Skeletal muscle tissue (tissue), 4 donors: ENCODE data around the gene CDC6. TPM values are rescaled to one million over a fixed set of nuclear protein-coding genes. Genes with fewer than 3 reads are reported as not detected.

ENCODE experiments used
- H3K27ac ChIP-seq: one replicate; pipeline ENCODE4 v1.7.0; 2013; ENCODE audit warnings: mild to moderate bottlenecking, low read depth, low read length, inconsistent platforms
- H3K27me3 ChIP-seq, 3 donors: one replicate each; pipeline ENCODE4 v1.7.0; 2013; ENCODE audit warnings: low read length in 3 of 3; ENCODE audit not compliant: control insufficient read depth in 3 of 3, insufficient read depth in 3 of 3
- H3K36me3 ChIP-seq, 3 donors: one replicate each; pipeline ENCODE4 v1.7.0; 2013; ENCODE audit warnings: low read length in 3 of 3; ENCODE audit not compliant: control insufficient read depth in 3 of 3, insufficient read depth in 3 of 3
- H3K4me1 ChIP-seq, 3 donors: one replicate each; pipeline ENCODE4 v1.7.0; 2013; ENCODE audit warnings: low read length in 3 of 3, mild to moderate bottlenecking in 3 of 3; ENCODE audit not compliant: control insufficient read depth in 3 of 3, insufficient read depth in 3 of 3
- H3K4me3 ChIP-seq, 3 donors: one replicate each; pipeline ENCODE4 v1.7.0; 2013; ENCODE audit warnings: low read length in 3 of 3
- H3K9ac ChIP-seq, 3 donors: one replicate each; pipeline ENCODE4 v1.7.0; 2013; ENCODE audit warnings: low read length in 3 of 3, mild to moderate bottlenecking in 3 of 3, moderate library complexity in 2 of 3, low read depth in 1 of 3
- H3K9me3 ChIP-seq, 3 donors: one replicate each; pipeline ENCODE4 v1.7.0; 2013; ENCODE audit warnings: low read length in 3 of 3; ENCODE audit not compliant: control insufficient read depth in 3 of 3
- total RNA-seq: library from RNA; depleted of rRNA; stranded (reverse); fragments of >200 nt; gene quantifications from one replicate; pipeline ENCODE4 v1.2.3, GENCODE V29; 2014
- donor health status: Osteomylitis.

Gene CDC6
- total RNA-seq, 1 donor from 2014 or later, result 4.2 TPM

DNA sequence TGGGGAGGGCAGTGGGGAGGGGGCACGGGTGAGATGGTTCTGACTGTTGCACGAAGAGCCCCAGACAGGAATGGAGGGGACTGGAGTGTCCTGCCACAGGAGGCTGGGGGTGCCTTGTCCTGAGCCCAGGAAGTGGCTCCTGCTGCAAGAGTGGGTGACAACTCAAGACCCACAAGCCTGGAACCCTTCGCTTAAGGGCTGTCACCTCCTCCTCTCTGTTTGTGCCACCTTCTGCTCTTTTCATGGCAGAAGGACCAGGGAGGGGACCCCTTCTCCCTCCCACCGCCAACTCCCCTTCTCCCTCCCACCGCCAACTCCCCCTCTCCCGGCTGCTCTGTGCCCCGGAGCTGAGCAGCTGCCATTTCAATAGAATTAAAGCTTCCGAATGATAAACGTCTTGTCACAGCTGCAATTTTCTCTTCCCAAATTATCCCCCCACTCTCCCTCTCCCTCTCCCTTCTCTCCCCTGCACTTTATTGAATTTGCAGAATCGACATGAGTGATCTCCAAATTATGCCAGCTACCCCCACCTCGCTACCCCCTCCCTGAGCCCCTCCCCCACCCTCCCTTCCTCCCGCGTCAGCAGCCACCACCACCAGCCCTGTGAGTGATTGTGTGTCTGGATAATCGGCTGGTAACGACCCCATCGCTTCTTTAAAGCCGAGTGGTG is 63.1 kb downstream of the CDC6 start:
- peaks cover 40 to 60% (median 52%) of the 10 kb centered on the region in 3 donors for H3K36me3 ChIP-seq
- no peaks in the 10 kb centered on the region for H3K9me3 ChIP-seq
- no peak overlapping the region for H3K4me3 ChIP-seq
- peak overlapping the region in 1 of 3 donors; percentile 40 for H3K9ac ChIP-seq
- peaks cover 64 to 75% (median 72%) of the 10 kb centered on the region in 3 donors for H3K4me1 ChIP-seq
- H3K27me3 ChIP-seq, result no peaks in the 10 kb centered on the region
- peak overlapping the region; percentile 23 for H3K27ac ChIP-seq

DNA sequence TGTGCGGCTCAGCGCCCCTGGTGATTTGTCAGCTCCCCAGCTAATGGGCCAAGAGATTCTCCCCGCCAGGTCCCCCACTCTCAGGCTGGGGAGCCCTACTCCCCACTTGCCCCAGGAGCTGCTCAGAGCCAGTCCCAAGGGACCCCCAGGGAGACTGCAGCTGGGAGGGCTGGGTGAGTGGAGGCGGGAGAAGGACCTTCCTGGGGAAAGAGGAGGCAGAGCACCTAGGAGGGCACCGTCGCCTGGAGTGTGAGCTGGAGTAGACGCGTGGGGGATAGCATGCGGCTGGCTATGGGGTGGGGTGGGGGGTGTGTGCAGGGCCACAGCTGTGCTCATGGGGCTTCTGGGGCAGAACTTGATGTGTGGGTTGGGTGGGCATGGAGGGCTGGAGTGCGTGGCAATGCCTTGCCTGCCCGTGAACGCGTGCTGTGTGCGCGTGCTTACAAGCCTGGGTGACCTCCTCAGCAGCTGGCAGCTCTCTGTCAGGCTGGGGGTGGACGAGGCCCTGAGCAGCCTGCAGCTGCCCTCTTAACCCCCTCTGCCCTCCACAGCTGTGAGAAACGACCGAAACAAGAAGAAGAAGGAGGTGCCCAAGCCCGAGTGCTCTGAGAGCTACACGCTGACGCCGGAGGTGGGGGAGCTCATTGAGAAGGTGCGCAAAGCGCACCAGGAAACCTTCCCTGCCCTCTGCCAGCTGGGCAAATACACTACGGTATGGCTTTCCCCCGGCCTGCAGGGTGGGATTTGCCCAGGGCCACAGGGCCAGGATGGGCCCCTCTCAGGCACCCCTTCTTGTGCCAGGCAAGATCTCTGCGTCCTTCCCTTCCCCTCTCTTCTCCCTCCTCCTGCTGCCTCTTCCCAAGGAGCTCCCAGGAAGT is 63.9 kb downstream of the CDC6 start:
- H3K27ac ChIP-seq, result no peak overlapping the region
- H3K9ac ChIP-seq, result peak overlapping the region in 2 of 3 donors; percentile 0 to 25
- peaks cover 44 to 60% (median 56%) of the 10 kb centered on the region in 3 donors for H3K36me3 ChIP-seq
- H3K27me3 ChIP-seq, result no peaks in the 10 kb centered on the region
- peaks cover 56 to 69% (median 65%) of the 10 kb centered on the region in 3 donors for H3K4me1 ChIP-seq
- H3K4me3 ChIP-seq, result no peak overlapping the region
- no peaks in the 10 kb centered on the region for H3K9me3 ChIP-seq

DNA sequence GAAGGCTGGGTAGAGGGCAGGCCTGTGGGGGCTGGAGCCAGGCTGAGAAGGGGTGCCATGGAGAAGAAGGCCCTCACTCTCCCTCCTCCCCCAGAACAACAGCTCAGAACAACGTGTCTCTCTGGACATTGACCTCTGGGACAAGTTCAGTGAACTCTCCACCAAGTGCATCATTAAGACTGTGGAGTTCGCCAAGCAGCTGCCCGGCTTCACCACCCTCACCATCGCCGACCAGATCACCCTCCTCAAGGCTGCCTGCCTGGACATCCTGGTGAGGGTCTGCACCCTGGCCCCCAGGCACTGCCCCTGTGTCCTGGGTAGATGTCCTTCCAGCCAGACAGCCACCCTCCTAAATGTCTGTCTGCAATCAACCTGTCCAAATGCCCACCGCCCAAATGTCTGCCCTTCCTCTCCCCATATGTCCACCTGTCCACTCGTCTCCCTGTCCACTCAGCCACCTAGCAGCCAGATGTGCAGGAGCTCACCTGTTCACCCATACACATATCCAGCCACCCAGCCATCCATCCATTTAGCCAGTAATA is 64.6 kb downstream of the CDC6 start:
- peaks cover 44 to 60% (median 56%) of the 10 kb centered on the region in 3 donors for H3K36me3 ChIP-seq
- peaks cover 49 to 62% (median 58%) of the 10 kb centered on the region in 3 donors for H3K4me1 ChIP-seq
- peak overlapping the region in 2 of 3 donors; percentile 0 to 25 for H3K9ac ChIP-seq
- H3K9me3 ChIP-seq, result no peaks in the 10 kb centered on the region
- no peak overlapping the region for H3K27ac ChIP-seq
- no peak overlapping the region for H3K4me3 ChIP-seq
- no peaks in the 10 kb centered on the region for H3K27me3 ChIP-seq

DNA sequence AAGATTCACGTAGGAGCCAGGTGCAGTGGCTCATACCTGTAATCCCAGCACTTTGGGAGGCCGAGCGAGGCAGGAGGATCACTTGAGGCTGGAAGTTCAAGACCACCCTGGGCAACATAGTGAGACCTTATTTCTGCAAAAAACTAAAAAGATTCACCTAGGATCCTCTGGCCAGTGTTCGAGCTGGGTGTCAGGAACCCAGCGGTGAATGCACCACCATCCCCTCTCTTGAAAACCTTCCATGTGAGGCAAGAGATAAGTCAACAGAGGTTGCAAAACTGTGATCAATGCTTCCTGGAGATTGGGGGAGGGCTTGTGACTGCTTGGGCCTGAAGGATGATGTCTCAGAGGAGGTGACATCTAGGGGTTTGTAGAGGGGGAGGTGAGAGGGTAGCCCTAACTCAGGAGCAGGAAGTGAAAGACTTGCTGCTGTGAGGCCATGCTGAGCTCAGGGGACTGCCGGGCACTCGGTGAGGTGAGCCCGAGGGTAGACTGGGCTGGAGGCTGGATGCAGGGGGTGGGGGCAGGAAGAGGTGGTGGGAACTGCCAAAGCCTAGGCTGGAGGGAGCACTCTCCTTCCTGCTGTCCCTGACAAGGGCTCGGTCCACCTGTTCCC is 65.2 kb downstream of the CDC6 start:
- Histone ChIP-seq H3K4me3 (no peak overlapping the region), H3K4me1 (peaks cover 45 to 56% (median 52%) of the 10 kb centered on the region in 3 donors), H3K27me3 (no peaks in the 10 kb centered on the region), H3K27ac (no peak overlapping the region), H3K36me3 (peaks cover 44 to 60% (median 56%) of the 10 kb centered on the region in 3 donors), H3K9ac (no peak overlapping the region), H3K9me3 (no peaks in the 10 kb centered on the region)

Other genes with a start within 250 kb of the CDC6 start
- gene MED24, start 233.5 kb upstream of the CDC6 start, total RNA-seq, result 25.6 TPM
- 30.8 TPM for gene THRA, start 224.9 kb upstream of the CDC6 start, total RNA-seq
- 1.0 TPM for gene NR1D1, start 187.3 kb upstream of the CDC6 start, total RNA-seq
- 53.8 TPM for gene MSL1, start 165.9 kb upstream of the CDC6 start, total RNA-seq
- 21.4 TPM for gene CASC3, start 147.3 kb upstream of the CDC6 start, total RNA-seq
- gene RAPGEFL1, start 110.4 kb upstream of the CDC6 start, total RNA-seq, result 1.0 TPM
- gene WIPF2, start 68.6 kb upstream of the CDC6 start, total RNA-seq, result 5.7 TPM
- 17.2 TPM for gene RARA, start 21.3 kb downstream of the CDC6 start, total RNA-seq
- 0.52 TPM for gene GJD3, start 76.9 kb downstream of the CDC6 start, total RNA-seq
- gene TOP2A, start 130.0 kb downstream of the CDC6 start, total RNA-seq, result 21.4 TPM
- gene IGFBP4, start 155.6 kb downstream of the CDC6 start, total RNA-seq, result 76.2 TPM
- gene TNS4, start 213.7 kb downstream of the CDC6 start, total RNA-seq, result not detected